Posterior cingulate gyrus (tissue), 11 donors: Measurements from ENCODE around the gene GJA8.
A peak's percentile ranks its signal among the peaks of the same experiment; 100 is the strongest.
"Not testable (repeated sequence)": the region's sequence is repeated elsewhere in the genome, so short reads cannot be mapped to it uniquely, and the experiment has no call there.

Source experiments
- DNase-seq, 10 donors: peaks; one replicate each; pipeline versions ENCODE4 v3.0.0 to v3.0.0-alpha.2; 2020 to 2021; ENCODE audit warnings: mixed read lengths in 3 of 10
- intact Hi-C: fragments of 100-400 bp; cut with DNase I; formaldehyde crosslinking; loops from one replicate; pipeline ENCODE4 v1.15.1; 2023

The GJA8 gene

GRCh38 chr1:147902253-147902845 lies at the start of gene GJA8:
GJA8 (plus strand) TSS chr1:147902795; CDS start chr1:147907956, 5,161 bp downstream.
- no peak for DNase-seq
- intact Hi-C loops, result no loop called here

DNA sequence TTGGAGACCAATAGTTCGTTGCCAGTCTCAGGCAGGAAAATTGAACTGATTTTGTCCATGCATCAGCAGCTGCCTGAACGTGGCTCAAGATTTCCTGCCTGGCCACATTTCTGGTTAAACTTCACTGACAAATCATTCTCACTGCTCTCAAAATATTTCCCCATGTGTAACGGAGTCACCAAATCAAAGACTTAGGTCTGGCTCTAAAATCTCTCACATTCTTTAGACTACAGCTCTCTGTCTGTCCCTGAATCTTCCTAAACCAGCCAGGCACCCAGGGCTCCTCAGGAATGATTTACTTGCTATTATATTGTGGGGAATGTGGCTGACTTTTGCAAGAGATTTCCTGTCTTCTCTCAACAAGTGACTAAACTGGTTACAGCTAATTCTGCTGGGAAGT lies 49.2 kb upstream of the GJA8 start:
- intact Hi-C loops, result no loop called here
- DNase-seq, result no peak

DNA sequence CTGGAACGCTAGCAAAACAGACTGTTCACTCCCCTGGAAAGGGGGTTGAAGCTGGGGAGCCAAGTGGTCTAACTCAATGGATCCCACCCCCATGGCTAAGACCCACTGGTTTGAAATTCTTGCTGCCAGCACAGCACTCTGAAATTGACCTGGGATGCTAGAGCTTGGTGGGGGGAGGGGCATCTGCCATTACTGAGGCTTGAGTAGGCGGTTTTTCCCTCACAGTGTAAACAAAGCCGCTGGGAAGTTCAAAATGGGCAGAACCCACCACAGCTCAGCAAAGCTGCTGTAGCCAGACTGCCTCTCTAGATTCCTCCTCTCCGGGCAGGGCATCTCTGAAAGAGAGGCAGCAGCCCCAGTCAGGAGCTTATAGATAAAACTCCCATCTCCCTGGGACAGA lies 47.6 kb upstream of the GJA8 start:
- DNase-seq, intact Hi-C loops: not testable (repeated sequence)

DNA sequence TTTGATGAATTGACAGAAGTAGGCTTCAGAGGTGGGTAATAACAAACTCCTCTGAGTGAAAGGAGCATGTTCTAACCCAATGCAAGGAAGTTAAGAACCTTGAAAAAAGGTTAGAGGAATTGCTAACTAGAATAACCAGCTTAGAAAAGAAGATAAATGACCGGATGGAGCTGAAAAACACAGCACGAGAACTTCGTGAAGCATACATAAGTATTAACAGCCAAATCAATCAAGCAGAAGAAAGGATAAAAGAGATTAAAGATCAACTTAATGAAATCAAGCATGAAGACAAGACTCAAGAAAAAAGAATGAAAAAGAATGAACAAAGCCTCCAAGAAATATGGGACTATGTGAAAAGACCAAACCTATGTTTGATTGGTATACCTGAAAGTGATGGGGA lies 46.6 kb upstream of the GJA8 start:
- intact Hi-C loops, DNase-seq: not testable (repeated sequence)

DNA sequence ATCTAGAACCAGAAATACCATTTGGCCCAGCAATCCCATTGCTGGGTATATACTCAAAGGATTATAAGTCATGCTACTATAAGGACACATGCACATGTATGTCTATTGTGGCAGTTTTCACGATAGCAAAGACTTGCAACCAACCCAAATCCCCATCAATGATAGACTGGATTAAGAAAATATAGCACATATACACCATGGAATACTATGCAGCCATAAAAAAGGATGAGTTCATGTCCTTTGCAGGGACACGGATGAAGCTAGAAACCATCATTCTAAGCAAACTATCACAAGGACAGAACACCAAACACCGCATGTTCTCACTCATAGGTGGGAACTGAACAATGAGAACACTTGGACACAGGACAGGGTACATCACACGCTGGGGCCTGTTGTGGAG lies 35.4 kb upstream of the GJA8 start:
- DNase-seq, intact Hi-C loops: not testable (repeated sequence)

GRCh38 chr1:147878022-147878421 lies 24.6 kb upstream of the GJA8 start:
- intact Hi-C loops, result no loop called here

GRCh38 chr1:147879911-147880310 lies 22.7 kb upstream of the GJA8 start:
- intact Hi-C loops, result loop anchor here (10.0 kb wide), 1 partner anchor 155 kb away; no protein-coding TSS in a partner anchor

More at GRCh38 chr1:147878022-147878421, 24.6 kb upstream of the GJA8 start:
- peak in 1 of 10 donors; percentile 25 for DNase-seq

DNA sequence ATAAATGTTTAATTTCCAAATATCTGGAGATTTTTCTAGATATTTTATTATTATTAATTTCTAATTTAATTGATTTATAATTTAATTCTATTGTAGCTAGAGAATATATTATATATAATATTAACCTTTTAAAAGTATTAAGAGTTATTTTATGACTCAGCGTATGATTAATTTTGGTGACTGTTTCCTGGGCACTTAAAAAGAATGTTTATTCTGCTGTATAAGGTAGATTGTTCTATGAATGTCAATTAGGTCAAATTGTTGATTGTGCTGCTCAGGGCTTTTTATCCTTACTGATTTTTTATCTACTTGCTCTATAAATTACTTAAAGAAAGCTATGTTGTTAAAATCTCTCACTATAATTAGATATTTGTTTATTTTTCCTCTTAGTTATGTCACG lies 20.1 kb upstream of the GJA8 start:
- DNase-seq, result no peak
- intact Hi-C loops, result loop anchor here (10.0 kb wide), 1 partner anchor 158 kb away; no protein-coding TSS in a partner anchor

More at GRCh38 chr1:147879911-147880310, 22.7 kb upstream of the GJA8 start:
- DNase-seq, result no peak

DNA sequence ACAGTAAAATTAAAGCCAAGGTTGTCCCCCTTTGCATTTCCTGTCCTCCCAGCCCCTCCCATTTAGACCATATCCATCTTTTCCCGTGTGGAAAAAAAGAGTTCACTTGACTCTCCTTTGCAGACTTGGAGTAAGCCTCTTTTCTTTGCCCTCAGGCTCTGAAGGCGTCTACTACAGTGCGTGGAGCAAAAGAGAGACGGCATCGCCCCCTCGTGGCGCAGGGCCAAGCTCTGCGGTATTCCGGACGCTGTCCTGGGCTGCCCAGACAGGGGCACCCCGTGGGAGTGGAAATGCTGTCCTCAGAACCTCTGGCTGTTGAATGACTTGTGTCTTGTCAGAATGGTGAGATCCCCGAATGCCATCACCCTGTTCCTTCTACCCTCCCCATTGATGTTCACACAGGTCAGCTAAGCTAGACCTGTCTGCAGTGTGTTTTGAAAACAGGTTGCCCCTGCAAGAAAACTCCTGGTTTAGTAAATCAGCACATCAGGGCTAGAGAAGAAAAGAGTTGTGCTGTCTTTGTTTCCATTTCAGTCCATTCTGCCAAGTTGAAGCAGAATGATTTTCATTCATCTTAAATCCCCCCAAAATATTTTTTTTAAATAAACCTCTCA lies 12.3 kb upstream of the GJA8 start:
- intact Hi-C loops, result no loop called here
- peak in 7 of 10 donors; percentile 25 to 91 (median 45) for DNase-seq

DNA sequence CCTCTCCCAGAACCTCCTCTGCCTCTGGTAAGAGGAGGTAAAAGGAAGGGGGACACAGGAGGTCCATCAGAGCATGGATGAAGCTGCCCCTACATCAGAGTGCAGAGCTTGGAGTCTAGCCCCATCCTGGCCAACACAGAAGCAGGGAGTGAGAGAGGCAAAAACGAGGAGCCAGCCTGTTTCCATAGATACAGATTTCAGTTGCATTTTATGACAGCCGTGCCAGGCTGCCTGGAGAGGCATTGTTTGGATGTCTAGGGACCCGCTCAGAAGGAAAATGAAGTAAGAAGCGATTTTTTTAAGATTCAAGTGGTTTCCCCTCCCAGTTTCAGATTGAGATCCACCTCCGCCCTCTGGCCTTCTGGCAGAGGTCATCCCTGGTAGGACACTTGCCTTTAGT lies 11.5 kb upstream of the GJA8 start:
- intact Hi-C loops, result no loop called here
- DNase-seq, result peak in 4 of 10 donors; percentile 21 to 86 (median 56)

- peak in 2 of 10 donors; percentile 59 to 74 for DNase-seq
- intact Hi-C loops, result loop anchor here (1.0 kb wide), 2 partner anchors 252 to 397 kb away; no protein-coding TSS in a partner anchor
Observed at GRCh38 chr1:147892216-147892615, 10.4 kb upstream of the GJA8 start.

DNA sequence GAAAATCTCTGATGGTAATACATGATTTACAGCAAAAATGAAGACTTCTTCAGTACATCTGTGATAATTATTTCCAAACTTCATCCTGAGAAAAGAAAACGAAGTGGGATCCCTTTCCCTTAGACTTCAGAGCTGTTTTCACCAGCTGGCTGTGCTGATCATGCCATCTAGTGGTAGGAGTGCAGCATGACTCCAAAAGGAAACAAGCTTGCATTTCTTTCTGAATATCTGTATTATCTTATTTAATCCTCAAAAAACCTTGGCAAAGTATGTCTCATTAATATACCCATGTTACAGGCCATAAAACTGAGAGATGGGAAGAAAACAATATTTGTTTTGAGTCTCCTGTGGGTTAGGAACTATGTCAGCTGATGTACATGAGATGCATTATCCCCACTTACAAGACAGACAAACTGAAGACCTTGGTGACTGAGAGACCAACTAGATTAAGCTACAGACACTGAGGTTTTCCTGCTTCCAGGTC lies 9.8 kb upstream of the GJA8 start:
- intact Hi-C loops, result loop anchor here (1.0 kb wide), 2 partner anchors 252 to 397 kb away; no protein-coding TSS in a partner anchor
- DNase-seq, result peak in 3 of 10 donors; percentile 35 to 91 (median 38)

- no peak for DNase-seq
- intact Hi-C loops, result no loop called here
Observed at GRCh38 chr1:147895123-147895522, 7.5 kb upstream of the GJA8 start.

DNA sequence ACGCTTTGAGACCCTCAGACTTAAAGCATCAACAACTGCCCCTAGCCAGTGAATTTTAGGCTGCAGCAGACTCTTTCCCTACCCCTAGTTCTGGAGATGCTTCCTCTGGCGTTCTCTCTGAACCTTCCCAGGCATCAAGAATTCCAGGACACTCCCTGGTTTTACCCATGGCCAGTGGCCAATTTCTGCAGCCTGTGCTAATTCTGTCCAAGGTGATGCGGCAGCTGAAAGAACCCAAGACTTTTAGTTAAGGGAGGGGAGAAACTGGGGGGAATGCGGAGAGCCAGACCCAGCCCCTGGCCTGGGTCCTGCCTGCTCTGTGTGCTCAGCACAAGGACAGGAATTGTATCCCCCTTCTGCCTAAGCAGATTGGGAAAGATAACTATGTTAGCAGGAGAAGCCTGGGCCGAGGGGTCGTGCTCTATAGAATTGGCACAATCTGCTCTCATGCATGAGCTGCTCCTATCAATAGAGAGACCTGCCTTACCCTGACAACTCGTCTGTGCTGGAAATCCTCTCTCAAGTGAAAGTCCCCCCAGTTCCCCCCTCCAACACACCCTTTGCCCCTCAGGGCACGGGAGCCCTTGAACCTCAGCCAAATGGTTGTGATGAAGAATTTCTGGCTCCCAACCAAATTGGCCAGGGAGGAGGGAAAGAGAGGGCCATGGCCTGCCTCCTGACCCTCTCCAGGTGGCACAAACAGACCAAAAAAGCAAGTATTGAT lies 5.4 kb upstream of the GJA8 start:
- intact Hi-C loops, result no loop called here
- no peak for DNase-seq

DNA sequence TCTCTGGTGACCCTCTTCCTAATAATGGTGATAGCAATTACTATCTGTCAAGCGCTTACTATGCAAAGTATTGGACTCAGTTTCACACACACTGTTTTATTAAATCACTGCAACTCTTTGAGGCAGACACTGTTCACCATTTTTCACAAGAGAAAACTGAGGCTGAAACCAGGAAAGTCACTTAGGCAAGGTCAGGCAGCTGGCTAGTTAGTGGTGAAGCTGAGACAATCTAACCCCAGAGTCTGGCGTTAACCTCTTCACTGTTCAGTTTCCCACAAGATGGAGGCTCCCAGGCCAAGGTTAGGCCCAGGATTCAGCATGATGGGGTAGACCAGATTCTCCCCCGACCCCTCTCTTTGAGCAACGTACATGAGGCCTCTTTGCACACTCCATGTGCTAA lies 4.8 kb upstream of the GJA8 start:
- no peak for DNase-seq
- intact Hi-C loops, result no loop called here

DNA sequence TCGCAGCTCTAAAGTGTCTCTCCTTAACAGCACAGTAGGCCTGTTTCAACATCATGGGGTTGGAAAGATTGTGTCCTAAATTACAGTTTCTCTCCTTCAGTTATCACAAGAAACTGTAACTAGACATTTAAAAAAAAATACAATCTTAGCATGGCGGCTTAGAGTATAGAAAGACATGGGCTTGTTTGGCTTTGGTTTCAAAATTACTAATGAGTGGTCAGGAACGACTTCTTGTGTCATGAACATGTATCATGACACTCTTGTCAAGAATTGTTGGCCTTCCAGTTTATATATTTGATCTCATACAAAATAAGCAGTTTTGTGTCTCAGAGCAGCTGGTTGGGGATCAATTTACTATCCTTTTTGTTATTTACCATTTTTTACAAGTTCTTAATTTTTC lies 2.1 kb downstream of the GJA8 start:
- no peak for DNase-seq
- intact Hi-C loops, result no loop called here

GRCh38 chr1:147907786-147908509 lies 5.4 kb downstream of the GJA8 start:
- intact Hi-C loops, result no loop called here
- peak in 1 of 10 donors; percentile 57 for DNase-seq

DNA sequence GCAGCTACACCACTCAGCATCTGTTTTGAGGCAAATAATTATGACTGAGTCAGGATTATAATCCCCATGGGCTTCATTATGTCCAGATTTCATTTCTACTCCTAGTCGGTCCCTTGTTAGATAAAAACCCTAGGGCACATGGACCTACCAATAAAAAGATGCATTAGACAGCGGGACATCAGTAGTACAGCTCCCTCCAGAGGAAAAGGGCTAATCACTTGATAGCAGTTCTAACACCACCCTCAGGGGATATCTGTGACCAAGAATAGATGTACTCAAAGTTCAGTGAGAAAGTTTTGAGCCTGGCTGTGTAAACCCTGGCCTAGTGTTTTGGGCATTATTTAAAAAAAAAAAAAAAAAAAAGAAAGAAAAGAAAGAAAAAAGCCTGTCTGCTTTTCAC lies 10.0 kb downstream of the GJA8 start:
- intact Hi-C loops, result no loop called here
- DNase-seq, result no peak

- no peak for DNase-seq
- intact Hi-C loops, result no loop called here
Observed at GRCh38 chr1:147913362-147913942, 10.9 kb downstream of the GJA8 start.

DNA sequence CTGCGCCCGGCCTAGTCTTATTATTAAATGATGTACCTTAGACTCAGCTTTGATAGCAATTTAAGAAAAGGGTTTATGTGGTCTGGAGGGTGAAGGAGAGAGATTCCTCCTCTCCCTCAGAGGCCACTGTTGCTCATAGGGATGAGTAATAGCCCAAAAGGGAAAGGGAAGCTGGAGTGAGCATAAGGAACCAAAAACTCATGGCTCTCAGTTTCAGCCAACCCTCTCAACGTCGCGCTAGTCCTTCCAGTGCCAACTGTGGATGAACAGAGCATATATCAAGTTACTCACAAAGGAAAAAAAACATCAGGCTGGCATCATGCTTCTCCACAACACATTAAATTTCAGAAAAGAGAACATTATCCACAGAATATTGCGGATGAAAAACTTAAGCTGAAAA lies 17.3 kb downstream of the GJA8 start:
- intact Hi-C loops, result no loop called here

More for the DNA sequence above, 17.3 kb downstream of the GJA8 start:
- no peak for DNase-seq
